Uterus (tissue), 2 donors: Measurements from ENCODE around the gene HAX1.
"Not testable (repeated sequence)": the region's sequence is repeated elsewhere in the genome, so short reads cannot be mapped to it uniquely, and the experiment has no call there.

Experiments
- POLR2A ChIP-seq, 2 donors: fragments of 450-650 bp; IDR thresholded peaks; one replicate each; pipeline ENCODE4 v1.6.1; 2016; ENCODE audit warnings: antibody characterized with exemption in 2 of 2, mild to moderate bottlenecking in 1 of 2, moderate library complexity in 1 of 2
- TF ChIP-seq, protein P1 (sequence below), 4 experiments: fragments of 200-600 bp in 2 of 4; fragments of 450-650 bp in 2 of 4; sonication (generic) in 2 of 4; IDR thresholded peaks; one replicate each; pipeline ENCODE4 v1.5.1; 2016 to 2019; ENCODE audit warnings: antibody characterized with exemption in 4 of 4, mild to moderate bottlenecking in 2 of 4, moderate library complexity in 1 of 4

DNA sequence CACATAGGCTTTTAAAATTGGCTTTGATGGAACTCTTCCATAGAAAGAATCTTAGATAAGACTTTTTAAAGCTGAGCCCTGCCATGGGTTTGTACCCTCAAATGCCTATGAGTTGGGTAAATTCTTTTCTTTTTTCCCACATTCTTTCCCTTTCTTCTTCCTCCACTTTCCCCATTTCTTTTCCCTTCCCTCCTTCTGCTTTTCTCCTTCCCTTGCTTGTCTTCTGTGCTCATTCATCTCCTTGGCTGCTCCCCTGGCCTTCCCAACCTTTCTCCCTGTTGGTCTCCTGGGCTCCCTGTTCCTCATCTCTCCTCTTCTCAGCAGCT is 49.1 kb downstream of the HAX1 start:
- TF ChIP-seq, protein P1, sequence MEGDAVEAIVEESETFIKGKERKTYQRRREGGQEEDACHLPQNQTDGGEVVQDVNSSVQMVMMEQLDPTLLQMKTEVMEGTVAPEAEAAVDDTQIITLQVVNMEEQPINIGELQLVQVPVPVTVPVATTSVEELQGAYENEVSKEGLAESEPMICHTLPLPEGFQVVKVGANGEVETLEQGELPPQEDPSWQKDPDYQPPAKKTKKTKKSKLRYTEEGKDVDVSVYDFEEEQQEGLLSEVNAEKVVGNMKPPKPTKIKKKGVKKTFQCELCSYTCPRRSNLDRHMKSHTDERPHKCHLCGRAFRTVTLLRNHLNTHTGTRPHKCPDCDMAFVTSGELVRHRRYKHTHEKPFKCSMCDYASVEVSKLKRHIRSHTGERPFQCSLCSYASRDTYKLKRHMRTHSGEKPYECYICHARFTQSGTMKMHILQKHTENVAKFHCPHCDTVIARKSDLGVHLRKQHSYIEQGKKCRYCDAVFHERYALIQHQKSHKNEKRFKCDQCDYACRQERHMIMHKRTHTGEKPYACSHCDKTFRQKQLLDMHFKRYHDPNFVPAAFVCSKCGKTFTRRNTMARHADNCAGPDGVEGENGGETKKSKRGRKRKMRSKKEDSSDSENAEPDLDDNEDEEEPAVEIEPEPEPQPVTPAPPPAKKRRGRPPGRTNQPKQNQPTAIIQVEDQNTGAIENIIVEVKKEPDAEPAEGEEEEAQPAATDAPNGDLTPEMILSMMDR (IDR thresholded peaks at IDR 0.05) = not testable (repeated sequence)
- TF ChIP-seq POLR2A (IDR thresholded peaks at IDR 0.05) = not testable (repeated sequence)
